MCF 10A (cell line): ENCODE measurements around the gene SEMA3G. TPM values are rescaled to one million over a fixed set of nuclear protein-coding genes. Genes with fewer than 3 reads are reported as not detected.

Experiments used
- BruUV-seq: library from RNA; stranded (reverse); fragments of 400-500 nt; replicated peaks from 2 replicates; lab custom pipeline; 2021; lab: Mats Ljungman, UMichigan
- CTCF ChIA-PET: fragments of 300-600 bp; sonication (Branson Sonifier 250); formaldehyde crosslinking; extraction: SDS; loops from one replicate; lab custom pipeline; 2021; ENCODE audit warnings: antibody characterized with exemption, inconsistent platforms; lab: Yijun Ruan, JAX
- POLR2A ChIA-PET: fragments of 300-600, 350-650 bp; sonication (Branson Sonifier 250); formaldehyde crosslinking; extraction: SDS; loops from one replicate; lab custom pipeline; 2020; ENCODE audit warnings: antibody characterized with exemption, inconsistent platforms; lab: Yijun Ruan, JAX
- DNase-seq: peaks from one replicate; pipeline ENCODE4 v3.0.0-alpha.2; 2018; ENCODE audit not compliant: unreplicated experiment
- H3K27ac Mint-ChIP-seq: one replicate; pipeline ENCODE4 v1.8.0; 2022; ENCODE audit warnings: mild to moderate bottlenecking, low read depth, mixed read lengths; ENCODE audit not compliant: unreplicated experiment
- H3K27me3 Mint-ChIP-seq: one replicate; pipeline ENCODE4 v1.8.0; 2022; ENCODE audit warnings: mixed read lengths; ENCODE audit not compliant: insufficient read depth, unreplicated experiment
- H3K36me3 Mint-ChIP-seq: one replicate; pipeline ENCODE4 v1.8.0; 2022; ENCODE audit warnings: mild to moderate bottlenecking, moderate library complexity, mixed read lengths; ENCODE audit not compliant: insufficient read depth, unreplicated experiment
- H3K4me1 Mint-ChIP-seq: one replicate; pipeline ENCODE4 v1.8.0; 2022; ENCODE audit warnings: mixed read lengths; ENCODE audit not compliant: insufficient read depth, unreplicated experiment
- H3K4me3 Mint-ChIP-seq: one replicate; pipeline ENCODE4 v1.8.0; 2022; ENCODE audit warnings: mild to moderate bottlenecking, moderate library complexity, mixed read lengths; ENCODE audit not compliant: unreplicated experiment
- H3K9me3 Mint-ChIP-seq: one replicate; pipeline ENCODE4 v1.8.0; 2022; ENCODE audit warnings: mixed read lengths; ENCODE audit not compliant: unreplicated experiment
- intact Hi-C: fragments of 100-400 bp; cut with micrococcal nuclease; formaldehyde crosslinking; loops from 2 replicates; pipeline ENCODE4 v1.14.1; 2022
- total RNA-seq: library from RNA; stranded (reverse); gene quantifications from 2 replicates; pipeline ENCODE4 v1.2.3, GENCODE V29; 2022
- TF ChIP-seq, protein P1 (sequence below): fragments of 200-600 bp; IDR thresholded peaks from one replicate; pipeline ENCODE4 v1.8.0; 2022; ENCODE audit warnings: antibody characterized with exemption, mild to moderate bottlenecking; ENCODE audit not compliant: unreplicated experiment

SEMA3G gene
- total RNA-seq, 1 experiment from 2014 or later = 0.12 TPM

DNA sequence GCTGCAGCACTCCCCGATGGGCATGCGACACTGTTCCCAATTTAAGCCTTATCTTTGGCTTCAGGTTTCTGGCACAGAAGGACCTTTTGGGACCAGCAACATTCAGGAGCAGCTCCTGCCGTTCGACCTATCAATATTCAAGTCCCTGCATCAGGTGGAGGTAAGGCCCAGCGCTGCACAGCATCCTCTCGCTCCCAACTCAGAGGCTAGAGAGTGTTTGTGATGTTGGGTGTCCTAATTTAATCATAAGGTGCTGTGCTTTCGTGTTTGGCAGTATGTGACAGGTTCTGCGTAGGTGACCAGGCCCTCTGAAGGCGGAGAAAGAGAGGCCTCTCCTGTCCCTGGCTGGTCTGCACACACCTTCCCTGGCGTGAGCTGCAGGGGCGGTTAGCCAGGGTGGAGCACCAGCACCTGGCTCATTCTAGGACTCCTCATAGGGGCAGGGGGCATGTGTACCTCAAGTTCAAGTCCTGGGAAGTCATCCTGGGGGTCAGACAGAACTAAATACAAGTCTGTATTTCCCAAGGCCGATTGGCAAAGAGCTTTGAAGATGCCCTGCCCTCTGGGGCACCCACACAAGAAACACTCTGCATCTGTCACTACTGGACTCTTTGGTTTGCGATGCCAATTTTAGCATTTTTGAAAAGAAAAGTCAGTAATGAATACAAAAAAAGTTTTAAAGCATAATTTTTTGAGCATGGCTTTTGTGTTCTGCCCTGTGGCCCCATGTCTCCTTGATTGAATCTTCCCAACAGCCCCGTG lies 27.5 kb upstream of the SEMA3G start:
- no peak for DNase-seq
- TF ChIP-seq, protein P1, sequence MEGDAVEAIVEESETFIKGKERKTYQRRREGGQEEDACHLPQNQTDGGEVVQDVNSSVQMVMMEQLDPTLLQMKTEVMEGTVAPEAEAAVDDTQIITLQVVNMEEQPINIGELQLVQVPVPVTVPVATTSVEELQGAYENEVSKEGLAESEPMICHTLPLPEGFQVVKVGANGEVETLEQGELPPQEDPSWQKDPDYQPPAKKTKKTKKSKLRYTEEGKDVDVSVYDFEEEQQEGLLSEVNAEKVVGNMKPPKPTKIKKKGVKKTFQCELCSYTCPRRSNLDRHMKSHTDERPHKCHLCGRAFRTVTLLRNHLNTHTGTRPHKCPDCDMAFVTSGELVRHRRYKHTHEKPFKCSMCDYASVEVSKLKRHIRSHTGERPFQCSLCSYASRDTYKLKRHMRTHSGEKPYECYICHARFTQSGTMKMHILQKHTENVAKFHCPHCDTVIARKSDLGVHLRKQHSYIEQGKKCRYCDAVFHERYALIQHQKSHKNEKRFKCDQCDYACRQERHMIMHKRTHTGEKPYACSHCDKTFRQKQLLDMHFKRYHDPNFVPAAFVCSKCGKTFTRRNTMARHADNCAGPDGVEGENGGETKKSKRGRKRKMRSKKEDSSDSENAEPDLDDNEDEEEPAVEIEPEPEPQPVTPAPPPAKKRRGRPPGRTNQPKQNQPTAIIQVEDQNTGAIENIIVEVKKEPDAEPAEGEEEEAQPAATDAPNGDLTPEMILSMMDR = no peak
- H3K27me3 Mint-ChIP-seq = no peaks in the 10 kb centered on the region
- no peak overlapping the region for H3K27ac Mint-ChIP-seq
- peaks cover 74% of the 10 kb centered on the region for H3K36me3 Mint-ChIP-seq
- CTCF ChIA-PET = interaction anchor here (0.5 to 2.0 kb wide), 10 partner anchors 10 to 1026 kb away, joined by 3 to 10 read pairs (median 4); no protein-coding TSS in a partner anchor
- intact Hi-C loops = loop anchor here (1.0 to 10.0 kb wide), 3 partner anchors 25 to 210 kb away; partner anchors contain the start of genes NT5DC2 and UQCC5
- BruUV-seq = no TSS peak
- H3K4me1 Mint-ChIP-seq = no peaks in the 10 kb centered on the region
- no peaks in the 10 kb centered on the region for H3K9me3 Mint-ChIP-seq
- POLR2A ChIA-PET = no interaction called here
- H3K4me3 Mint-ChIP-seq = no peak overlapping the region

GRCh38 chr3:52471371-52472238 lies 26.7 kb upstream of the SEMA3G start:
- Mint-ChIP-seq H3K4me3 (no peak overlapping the region), H3K9me3 (no peaks in the 10 kb centered on the region), H3K27me3 (no peaks in the 10 kb centered on the region), H3K4me1 (no peaks in the 10 kb centered on the region), H3K36me3 (peaks cover 66% of the 10 kb centered on the region), H3K27ac (no peak overlapping the region)
- BruUV-seq = no TSS peak
- ChIA-PET POLR2A (interaction anchor here (0.5 to 1.5 kb wide), 4 partner anchors 14 to 156 kb away, joined by 3 to 5 read pairs (median 3); partner anchors contain the start of gene UQCC5), CTCF (interaction anchor here (0.6 to 2.0 kb wide), 9 partner anchors 11 to 1026 kb away, joined by 3 to 10 read pairs (median 4); no protein-coding TSS in a partner anchor)
- peak; percentile 67 for DNase-seq
- TF ChIP-seq, protein P1 = peak; percentile 69
- intact Hi-C loops = loop anchor here (1.0 to 10.0 kb wide), 3 partner anchors 26 to 211 kb away; partner anchors contain the start of genes NT5DC2 and UQCC5

DNA sequence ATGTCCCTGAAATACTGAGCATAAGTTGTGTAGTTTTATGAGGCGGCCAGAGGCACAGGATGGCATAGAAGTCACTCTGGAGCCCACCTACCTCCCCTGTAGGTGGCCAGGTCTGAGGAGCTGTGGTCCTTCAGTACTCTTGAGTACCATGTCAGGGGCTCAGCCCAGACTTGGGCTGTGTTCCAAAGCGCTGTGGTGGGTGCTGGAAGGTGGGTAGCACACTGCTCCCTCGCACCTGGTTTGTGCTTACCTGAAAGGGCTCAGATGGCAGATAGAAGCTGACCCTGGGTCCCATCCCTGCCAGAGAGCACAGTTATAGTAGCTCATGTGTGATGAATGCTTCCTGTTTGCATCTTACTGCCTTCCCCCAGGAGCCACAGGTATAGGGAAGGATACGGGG lies 26.0 kb upstream of the SEMA3G start:
- no peaks in the 10 kb centered on the region for H3K4me1 Mint-ChIP-seq
- POLR2A ChIA-PET = interaction anchor here (0.5 to 1.5 kb wide), 4 partner anchors 13 to 155 kb away, joined by 3 to 5 read pairs (median 3); partner anchors contain the start of gene UQCC5
- peaks cover 64% of the 10 kb centered on the region for H3K36me3 Mint-ChIP-seq
- H3K4me3 Mint-ChIP-seq = no peak overlapping the region
- TF ChIP-seq, protein P1 = no peak
- no peaks in the 10 kb centered on the region for H3K27me3 Mint-ChIP-seq
- H3K27ac Mint-ChIP-seq = no peak overlapping the region
- DNase-seq = no peak
- CTCF ChIA-PET = interaction anchor here (0.8 to 2.0 kb wide), 5 partner anchors 10 to 59 kb away, joined by 3 to 10 read pairs (median 4); no protein-coding TSS in a partner anchor
- H3K9me3 Mint-ChIP-seq = no peaks in the 10 kb centered on the region
- BruUV-seq = no TSS peak
- intact Hi-C loops = loop anchor here (10.0 kb wide), 1 partner anchor 64 kb away; the partner anchor contains the start of genes NT5DC2 and UQCC5
